HepG2 (cell line): ENCODE results near the gene PTPRU. TPM values are rescaled to one million over a fixed set of nuclear protein-coding genes. Genes with fewer than 3 reads are reported as not detected.

Experiments
- ATAC-seq: fragments of 200-7000 bp; cut with Tn5 transposase; 3 replicates; pipeline ENCODE4 v1.9.1; 2020; ENCODE audit warnings: mild to moderate bottlenecking, moderate library complexity
- BruUV-seq: library from RNA; stranded (reverse); fragments of 400-500 nt; replicated peaks from 2 replicates; lab custom pipeline; 2021; lab: Mats Ljungman, UMichigan
- CTCF ChIA-PET: fragments of 300-600 bp; formaldehyde crosslinking; extraction: SDS; loops from one replicate; lab custom pipeline; 2021; ENCODE audit warnings: low total read pairs, inconsistent platforms, low intra/inter-chr PET ratio; lab: Yijun Ruan, JAX
- POLR2A ChIA-PET: fragments of 350-600 bp; sonication (Branson Sonifier 250); formaldehyde crosslinking; loops from one replicate; lab custom pipeline; 2020; ENCODE audit warnings: antibody characterized with exemption, inconsistent platforms; lab: Yijun Ruan, JAX
- DNase-seq: peaks from one replicate; pipeline ENCODE4 v3.0.0-alpha.2; 2015; ENCODE audit warnings: low spot score
- FAIRE-seq: peaks from 3 replicates; lab custom pipeline; 2011; peaks lifted over from hg19 to GRCh38; lab: Jason Lieb, UNC
- H2AFZ ChIP-seq: one replicate; pipeline ENCODE4 v1.6.1; 2011; ENCODE audit warnings: low read length, inconsistent platforms
- H3K27ac ChIP-seq: fragments of 300-600 bp; 3 replicates; pipeline ENCODE4 v1.8.0; 2011; ENCODE audit warnings: mixed run types, mild to moderate bottlenecking, mixed read lengths, low read length, inconsistent platforms; ENCODE audit not compliant: insufficient read depth; ENCODE audit errors: extremely low read length
- H3K27me3 ChIP-seq, 2 experiments: fragments of 200-600 bp in 1 of 2; 2 replicates in 1 of 2; 3 replicates in 1 of 2; pipeline versions ENCODE4 v1.6.0 to v1.8.0; 2011; ENCODE audit warnings: low read length in 2 of 2, mild to moderate bottlenecking in 2 of 2, moderate library complexity in 2 of 2, inconsistent platforms in 1 of 2; ENCODE audit not compliant: insufficient read depth in 2 of 2, control insufficient read depth in 1 of 2
- H3K36me3 ChIP-seq, 2 experiments: fragments of 200-600 bp in 1 of 2; replicated peaks in 1 of 2; 2 replicates in 1 of 2; 3 replicates in 1 of 2; pipeline versions ENCODE4 v1.5.1 to v1.8.0; 2011; ENCODE audit warnings: low read length in 2 of 2, inconsistent platforms in 1 of 2; ENCODE audit not compliant: insufficient read depth in 2 of 2, control insufficient read depth in 1 of 2
- H3K4me1 ChIP-seq: 2 replicates; pipeline ENCODE4 v1.5.1; 2012; ENCODE audit warnings: low read length, inconsistent platforms; ENCODE audit not compliant: insufficient read depth
- H3K4me2 ChIP-seq: 2 replicates; pipeline ENCODE4 v1.6.0; 2011; ENCODE audit warnings: low read depth, low read length, inconsistent platforms
- H3K4me3 ChIP-seq, 3 experiments: fragments of 200-600 bp in 1 of 3; sonication (generic), shearing (Covaris generic) in 1 of 3; replicated peaks in 1 of 3; 2 replicates each; pipeline ENCODE4 v1.5.1; 2011 to 2016; ENCODE audit warnings: low read length in 3 of 3, inconsistent platforms in 2 of 3, low read depth in 2 of 3, mild to moderate bottlenecking in 2 of 3, control low read depth in 1 of 3, mixed read lengths in 1 of 3; ENCODE audit not compliant: insufficient read depth in 1 of 3
- H3K79me2 ChIP-seq: one replicate; pipeline ENCODE4 v1.6.1; 2011; ENCODE audit warnings: low read length, inconsistent platforms; ENCODE audit not compliant: insufficient read depth
- H3K9ac ChIP-seq: 2 replicates; pipeline ENCODE4 v1.6.0; 2011; ENCODE audit warnings: mild to moderate bottlenecking, low read depth, low read length, inconsistent platforms; ENCODE audit not compliant: insufficient read depth
- H3K9me3 ChIP-seq: 2 replicates; pipeline ENCODE4 v1.5.1; 2012; ENCODE audit warnings: mild to moderate bottlenecking, low read length
- H4K20me1 ChIP-seq: 2 replicates; pipeline ENCODE4 v1.6.0; 2011; ENCODE audit warnings: inconsistent platforms, mild to moderate bottlenecking, low read length, moderate library complexity; ENCODE audit not compliant: insufficient read depth
- FLYWCH1 ChIP-seq: sonication (generic); formaldehyde crosslinking; IDR thresholded peaks from 2 replicates; pipeline ENCODE4 v1.8.1; 2023; ENCODE audit warnings: mild to moderate bottlenecking, missing genetic modification reagents
- JUND ChIP-seq: sonication (generic); formaldehyde crosslinking; IDR thresholded peaks from 2 replicates; pipeline ENCODE4 v1.8.0; 2022; ENCODE audit warnings: mild to moderate bottlenecking, missing genetic modification reagents
- SMC3 ChIP-seq: IDR thresholded peaks from 2 replicates; pipeline ENCODE4 v1.6.1; 2011; ENCODE audit warnings: low read length, improper control_type of control experiment
- ZBTB7A ChIP-seq: sonication (generic); formaldehyde crosslinking; IDR thresholded peaks from 2 replicates; pipeline ENCODE4 v1.8.0; 2022; ENCODE audit warnings: mild to moderate bottlenecking, missing genetic modification reagents
- ZFP62 ChIP-seq: sonication (generic); formaldehyde crosslinking; IDR thresholded peaks from 2 replicates; pipeline ENCODE4 v1.4.0; 2020; ENCODE audit warnings: missing genetic modification reagents
- ZNF329 ChIP-seq: sonication (generic); formaldehyde crosslinking; IDR thresholded peaks from 2 replicates; pipeline ENCODE4 v1.9.0; 2021; ENCODE audit warnings: low read depth, mild to moderate bottlenecking, missing genetic modification reagents
- ZNF776 ChIP-seq: sonication (generic); formaldehyde crosslinking; IDR thresholded peaks from 2 replicates; pipeline ENCODE4 v1.4.0; 2020; ENCODE audit warnings: mild to moderate bottlenecking, missing genetic modification reagents
- WGBS: methylation state at CpG from one replicate; pipeline ENCODE4 v1.1.6; 2017; ENCODE audit warnings: low lambda C conversion rate; 5-methylcytosine and 5-hydroxymethylcytosine counted together
- in situ Hi-C: cut with HindIII; loops from 2 replicates; pipeline ENCODE4 v1.10.0; 2017; ENCODE audit warnings: low pct_unique_long_range_greater_than_20kb; ENCODE audit not compliant: extremely low pct_ligation_motif_present
- intact Hi-C: fragments of 100-400 bp; cut with micrococcal nuclease; formaldehyde crosslinking; loops from one replicate; pipeline ENCODE4 v1.10.0; 2022; ENCODE audit not compliant: unreplicated experiment
- polyA plus RNA-seq, 8 experiments: library from polyadenylated mRNA; depleted of rRNA in 3 of 8; stranded (reverse) in 7 of 8; unstranded in 1 of 8; fragments of >200 nt; fragmentation: Illumina TruSeq in 4 of 8; extraction: Trizol in 4 of 8; gene quantifications; 2 replicates each; pipeline versions ENCODE4 v1.2.1 to v1.2.3, GENCODE V29; 2011 to 2016; ENCODE audit warnings: low read depth in 4 of 8, missing spikeins in 1 of 8, mixed read lengths in 1 of 8; ENCODE audit not compliant: insufficient read depth in 1 of 8
- total RNA-seq, 5 experiments: library from RNA; depleted of rRNA; stranded (reverse); fragments of >200 nt; fragmentation: Illumina TruSeq; extraction: Trizol; gene quantifications; 2 replicates each; pipeline ENCODE4 v1.2.3, GENCODE V29; 2016; ENCODE audit warnings: low read depth in 1 of 5
- TF ChIP-seq, protein P1 (sequence below): sonication (generic); formaldehyde crosslinking; IDR thresholded peaks from 2 replicates; pipeline ENCODE4 v1.5.1; 2020; ENCODE audit warnings: mild to moderate bottlenecking, missing genetic modification reagents, moderate library complexity

The PTPRU gene
- total and polyA plus RNA-seq, 2 of the 13 experiments (the other 11 are each of a cell fraction or from before 2014, with no cell fraction given) = 21.6 to 22.3 TPM

DNA sequence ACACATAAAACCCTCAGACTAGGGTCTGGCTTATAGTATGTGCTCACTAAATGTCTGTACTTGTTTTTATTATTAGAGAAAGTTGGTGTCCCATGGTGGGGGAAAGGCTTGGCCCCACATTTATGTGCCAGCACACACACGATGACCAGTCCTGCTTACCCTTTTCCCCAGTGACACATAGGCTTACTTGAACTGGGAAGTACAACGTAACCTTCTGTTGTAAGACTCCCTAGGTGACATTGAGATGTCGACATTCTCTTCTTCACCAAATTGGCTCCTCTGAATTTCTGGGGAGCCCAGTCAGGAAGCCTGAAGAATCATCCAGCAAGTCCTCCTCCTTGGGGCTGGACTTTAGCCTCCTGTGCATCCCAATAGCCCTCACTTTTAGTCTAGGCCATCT is 3.9 kb upstream of the PTPRU start:
- Histone ChIP-seq H3K27ac (no peak overlapping the region), H3K9ac (no peak overlapping the region)
- TF ChIP-seq ZBTB7A (CRISPR knock-in tag) (no peak), JUND (CRISPR knock-in tag) (no peak), ZNF776 (CRISPR knock-in tag) (no peak), ZNF329 (CRISPR knock-in tag) (no peak), FLYWCH1 (CRISPR knock-in tag) (no peak), SMC3 (no peak), ZFP62 (CRISPR knock-in tag) (no peak)
- TF ChIP-seq, protein P1, sequence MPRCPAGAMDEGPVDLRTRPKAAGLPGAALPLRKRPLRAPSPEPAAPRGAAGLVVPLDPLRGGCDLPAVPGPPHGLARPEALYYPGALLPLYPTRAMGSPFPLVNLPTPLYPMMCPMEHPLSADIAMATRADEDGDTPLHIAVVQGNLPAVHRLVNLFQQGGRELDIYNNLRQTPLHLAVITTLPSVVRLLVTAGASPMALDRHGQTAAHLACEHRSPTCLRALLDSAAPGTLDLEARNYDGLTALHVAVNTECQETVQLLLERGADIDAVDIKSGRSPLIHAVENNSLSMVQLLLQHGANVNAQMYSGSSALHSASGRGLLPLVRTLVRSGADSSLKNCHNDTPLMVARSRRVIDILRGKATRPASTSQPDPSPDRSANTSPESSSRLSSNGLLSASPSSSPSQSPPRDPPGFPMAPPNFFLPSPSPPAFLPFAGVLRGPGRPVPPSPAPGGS (CRISPR knock-in tag) = no peak
- TF ChIP-seq, all 625 proteins: peak for 0
- no peak for DNase-seq
- H3K4me2 ChIP-seq = no peak overlapping the region
- no peaks in the 10 kb centered on the region for H3K9me3 ChIP-seq
- H3K4me1 ChIP-seq = peaks cover 49% of the 10 kb centered on the region
- ATAC-seq = no peak
- no peak for FAIRE-seq
- intact Hi-C loops (loop anchor here (10.0 kb wide), 2 partner anchors 112 to 1472 kb away; no protein-coding TSS in a partner anchor), in situ Hi-C loops (loop anchor here (10.0 kb wide), 3 partner anchors 222 to 872 kb away; no protein-coding TSS in a partner anchor)
- H3K4me3 ChIP-seq = no peak overlapping the region
- H3K36me3 ChIP-seq = no peaks in the 10 kb centered on the region
- ChIA-PET POLR2A (no interaction called here), CTCF (no interaction called here)
- 29% methylated on average over 3 of the region's 3 CpGs for WGBS
- peaks cover 21% of the 10 kb centered on the region for H3K79me2 ChIP-seq
- H4K20me1 ChIP-seq = no peaks in the 10 kb centered on the region
- peaks cover 0 to 20% of the 10 kb centered on the region in 2 experiments; a peak in 1 of 5 replicates for H3K27me3 ChIP-seq
- H2AFZ ChIP-seq = no peak overlapping the region
- no TSS peak for BruUV-seq
